HEK293T (cell line): ENCODE data around the gene ASXL1.
"Not testable (repeated sequence)": the region's sequence is repeated elsewhere in the genome, so short reads cannot be mapped to it uniquely, and the experiment has no call there.

Experiments
- CTCF ChIA-PET: fragments of 350-600 bp; formaldehyde crosslinking; extraction: SDS; loops from one replicate; lab custom pipeline; 2021; ENCODE audit warnings: antibody characterized with exemption, inconsistent platforms; lab: Yijun Ruan, JAX
- POLR2A ChIA-PET: fragments of 350-600 bp; formaldehyde crosslinking; extraction: SDS; loops from one replicate; lab custom pipeline; 2020; ENCODE audit warnings: antibody characterized with exemption, inconsistent platforms; lab: Yijun Ruan, JAX
- DNase-seq: peaks from one replicate; pipeline ENCODE4 v3.0.0; 2012; ENCODE audit warnings: mixed read lengths; ENCODE audit errors: extremely low spot score
- ARNT ChIP-seq: fragments of 450-650 bp; IDR thresholded peaks from 2 replicates; pipeline ENCODE4 v1.6.1; 2017; ENCODE audit warnings: mild to moderate bottlenecking
- BHLHE40 ChIP-seq: fragments of 450-650 bp; IDR thresholded peaks from 2 replicates; pipeline ENCODE4 v1.6.1; 2016; ENCODE audit warnings: mild to moderate bottlenecking, moderate library complexity, borderline replicate concordance
- CTBP1 ChIP-seq: fragments of 450-650 bp; IDR thresholded peaks from 2 replicates; pipeline ENCODE4 v1.6.1; 2016; ENCODE audit warnings: borderline replicate concordance
- ELF4 ChIP-seq: fragments of 450-650 bp; IDR thresholded peaks from 2 replicates; pipeline ENCODE4 v1.6.1; 2017; ENCODE audit warnings: antibody characterized with exemption
- FOXA1 ChIP-seq: fragments of 450-650 bp; IDR thresholded peaks from 2 replicates; pipeline ENCODE4 v1.6.1; 2016; ENCODE audit warnings: mild to moderate bottlenecking
- FOXK2 ChIP-seq: fragments of 450-650 bp; IDR thresholded peaks from 2 replicates; pipeline ENCODE4 v1.6.1; 2016; ENCODE audit warnings: mild to moderate bottlenecking
- FOXM1 ChIP-seq: fragments of 450-650 bp; IDR thresholded peaks from 2 replicates; pipeline ENCODE4 v1.6.1; 2017; ENCODE audit warnings: mild to moderate bottlenecking, borderline replicate concordance
- HDGF ChIP-seq: fragments of 450-650 bp; IDR thresholded peaks from 2 replicates; pipeline ENCODE4 v1.6.1; 2017; ENCODE audit warnings: antibody characterized with exemption, borderline replicate concordance
- L3MBTL2 ChIP-seq: fragments of 450-650 bp; conservative IDR thresholded peaks from 2 replicates; pipeline ENCODE4 v1.6.1; 2016; ENCODE audit warnings: mild to moderate bottlenecking
- LEF1 ChIP-seq: fragments of 450-650 bp; IDR thresholded peaks from 2 replicates; pipeline ENCODE4 v1.6.1; 2017; ENCODE audit warnings: mild to moderate bottlenecking, borderline replicate concordance
- NFRKB ChIP-seq: fragments of 450-650 bp; IDR thresholded peaks from 2 replicates; pipeline ENCODE4 v1.6.1; 2016; ENCODE audit warnings: mild to moderate bottlenecking, moderate library complexity
- SP1 ChIP-seq: fragments of 450-650 bp; IDR thresholded peaks from 2 replicates; pipeline ENCODE4 v1.6.1; 2017
- SUZ12 ChIP-seq: fragments of 450-650 bp; IDR thresholded peaks from 2 replicates; pipeline ENCODE4 v1.6.1; 2016; ENCODE audit warnings: mild to moderate bottlenecking
- TARDBP ChIP-seq: fragments of 450-650 bp; IDR thresholded peaks from 2 replicates; pipeline ENCODE4 v1.6.1; 2016
- ZNF384 ChIP-seq: fragments of 450-650 bp; IDR thresholded peaks from 2 replicates; pipeline ENCODE4 v1.6.1; 2016
- TF ChIP-seq, protein P1 (sequence below): fragments of 450-650 bp; IDR thresholded peaks from 2 replicates; pipeline ENCODE4 v1.6.1; 2016

The ASXL1 gene

DNA sequence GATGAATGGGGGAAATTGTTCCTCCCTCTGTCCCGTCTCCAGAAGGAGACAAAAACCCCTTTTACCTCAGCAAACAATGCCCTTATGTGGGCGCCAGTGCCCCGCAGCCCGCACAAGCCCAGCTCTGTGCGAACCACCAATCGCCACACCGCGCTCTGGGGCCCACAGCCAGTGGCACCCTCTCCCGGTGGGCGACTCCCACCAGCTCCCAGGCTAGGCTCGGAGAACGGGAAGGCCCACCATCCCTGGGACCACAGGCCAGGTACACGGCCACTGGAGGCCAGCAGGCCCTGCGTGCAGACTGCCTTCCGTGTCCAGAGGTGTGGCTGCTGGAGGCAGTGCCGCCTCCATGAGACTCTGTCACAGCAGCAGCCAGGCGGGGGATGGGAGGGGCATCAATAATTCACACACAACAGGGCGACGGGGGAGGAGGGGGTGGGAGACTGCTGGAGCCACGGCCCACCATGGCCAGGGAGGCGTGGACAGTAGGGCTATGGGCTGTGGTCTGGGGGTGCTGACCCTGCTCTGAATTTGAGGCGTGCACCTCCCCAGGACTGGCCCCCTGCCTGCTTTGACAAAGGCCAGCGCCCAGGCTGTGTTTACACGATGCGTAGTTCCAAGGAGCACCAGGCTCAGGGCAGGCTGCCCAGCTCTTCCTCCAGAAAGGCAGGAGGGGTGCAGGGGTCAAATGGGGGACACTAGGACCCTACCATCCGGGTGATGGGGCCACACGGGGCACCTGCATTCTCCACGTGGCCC is 105.7 kb downstream of the ASXL1 start:
- TF ChIP-seq FOXA1 (no peak), HDGF (no peak), LEF1 (no peak), ZNF384 (no peak), SUZ12 (no peak), NFRKB (no peak), TARDBP (no peak)
- CTCF ChIA-PET: no interaction called here
- DNase-seq: no peak
- POLR2A ChIA-PET: no interaction called here

DNA sequence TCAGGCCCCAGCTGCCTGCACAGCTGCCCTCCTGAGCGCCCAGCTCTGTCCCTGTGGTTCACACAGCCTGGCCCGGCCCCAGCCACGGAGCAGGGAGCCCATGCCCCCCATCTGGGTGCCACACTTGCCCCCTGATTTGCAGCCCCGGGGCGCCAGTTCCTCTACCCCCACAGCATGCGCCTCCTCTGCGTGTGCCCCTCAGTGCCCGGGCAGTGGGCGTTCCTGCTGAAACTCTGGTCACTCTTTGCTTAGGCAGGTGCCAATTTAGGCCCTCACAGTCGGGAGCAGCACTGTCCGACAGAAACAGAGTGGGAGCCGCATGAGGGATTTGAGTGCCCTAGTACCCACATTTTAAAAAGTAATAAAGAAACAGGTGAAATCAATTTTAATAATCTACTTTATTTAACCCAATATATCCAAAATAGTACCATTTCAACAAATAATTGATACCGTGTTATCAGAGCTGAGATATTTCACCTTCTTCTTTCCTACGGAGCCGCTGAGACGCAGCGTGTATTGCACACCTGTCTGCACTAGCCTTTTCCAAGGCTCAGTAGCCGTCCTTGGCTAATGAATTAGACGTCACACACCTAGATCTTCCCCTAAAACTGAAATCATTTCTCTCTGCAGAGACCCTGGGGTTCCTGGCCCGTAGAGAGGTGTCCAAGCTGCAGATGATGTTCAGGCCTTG is 106.4 kb downstream of the ASXL1 start:
- POLR2A ChIA-PET: no interaction called here
- CTCF ChIA-PET: no interaction called here

DNA sequence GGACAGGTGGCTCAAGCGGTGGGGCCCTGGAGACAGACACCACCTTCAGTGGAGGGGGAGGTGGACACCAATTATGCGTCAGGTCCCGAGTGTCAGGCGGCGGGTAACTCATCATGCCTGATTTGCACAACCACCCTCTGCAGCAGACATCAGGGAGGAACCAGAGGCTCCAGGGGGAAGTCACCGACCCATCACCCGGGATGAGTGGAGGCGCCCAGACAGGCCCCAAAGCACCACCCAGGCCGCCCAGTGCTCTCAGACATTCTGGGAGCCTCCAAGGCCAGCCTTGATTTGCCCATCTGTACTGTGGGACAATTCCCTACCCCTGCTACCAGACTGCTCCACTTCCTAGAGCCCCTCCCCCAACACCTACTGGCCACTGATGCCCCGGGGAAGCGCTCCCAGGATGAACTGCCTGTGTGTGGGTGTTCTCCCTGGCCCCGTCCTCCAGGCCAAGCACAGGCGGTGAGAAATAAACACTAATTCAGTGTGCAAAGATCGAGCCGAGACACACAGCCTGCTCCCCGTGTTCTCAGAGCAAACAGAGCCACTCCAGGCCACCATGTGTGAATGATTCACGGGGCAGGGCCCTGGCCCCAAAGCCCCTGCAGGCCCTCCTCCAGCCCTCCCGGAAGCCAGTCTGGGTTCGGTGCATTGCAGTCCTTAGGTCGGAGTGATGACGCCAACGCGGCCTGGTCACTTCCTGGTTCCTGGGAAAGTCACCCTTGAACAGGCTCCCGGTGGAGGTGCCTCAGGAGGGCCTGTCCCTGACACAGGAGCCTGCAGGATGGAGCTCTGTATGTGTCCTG is 107.2 kb downstream of the ASXL1 start:
- TF ChIP-seq ARNT (no peak), FOXA1 (no peak), HDGF (no peak), NFRKB (no peak)
- TF ChIP-seq, protein P1, sequence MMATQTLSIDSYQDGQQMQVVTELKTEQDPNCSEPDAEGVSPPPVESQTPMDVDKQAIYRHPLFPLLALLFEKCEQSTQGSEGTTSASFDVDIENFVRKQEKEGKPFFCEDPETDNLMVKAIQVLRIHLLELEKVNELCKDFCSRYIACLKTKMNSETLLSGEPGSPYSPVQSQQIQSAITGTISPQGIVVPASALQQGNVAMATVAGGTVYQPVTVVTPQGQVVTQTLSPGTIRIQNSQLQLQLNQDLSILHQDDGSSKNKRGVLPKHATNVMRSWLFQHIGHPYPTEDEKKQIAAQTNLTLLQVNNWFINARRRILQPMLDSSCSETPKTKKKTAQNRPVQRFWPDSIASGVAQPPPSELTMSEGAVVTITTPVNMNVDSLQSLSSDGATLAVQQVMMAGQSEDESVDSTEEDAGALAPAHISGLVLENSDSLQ: no peak
- CTCF ChIA-PET: interaction anchor here (0.6 kb wide), 1 partner anchor 210 kb away, joined by 3 read pairs; no protein-coding TSS in a partner anchor

More for the DNA sequence above, 106.4 kb downstream of the ASXL1 start:
- no peak for DNase-seq
- TF ChIP-seq ELF4 (no peak), FOXM1 (no peak), ARNT (no peak)

DNA sequence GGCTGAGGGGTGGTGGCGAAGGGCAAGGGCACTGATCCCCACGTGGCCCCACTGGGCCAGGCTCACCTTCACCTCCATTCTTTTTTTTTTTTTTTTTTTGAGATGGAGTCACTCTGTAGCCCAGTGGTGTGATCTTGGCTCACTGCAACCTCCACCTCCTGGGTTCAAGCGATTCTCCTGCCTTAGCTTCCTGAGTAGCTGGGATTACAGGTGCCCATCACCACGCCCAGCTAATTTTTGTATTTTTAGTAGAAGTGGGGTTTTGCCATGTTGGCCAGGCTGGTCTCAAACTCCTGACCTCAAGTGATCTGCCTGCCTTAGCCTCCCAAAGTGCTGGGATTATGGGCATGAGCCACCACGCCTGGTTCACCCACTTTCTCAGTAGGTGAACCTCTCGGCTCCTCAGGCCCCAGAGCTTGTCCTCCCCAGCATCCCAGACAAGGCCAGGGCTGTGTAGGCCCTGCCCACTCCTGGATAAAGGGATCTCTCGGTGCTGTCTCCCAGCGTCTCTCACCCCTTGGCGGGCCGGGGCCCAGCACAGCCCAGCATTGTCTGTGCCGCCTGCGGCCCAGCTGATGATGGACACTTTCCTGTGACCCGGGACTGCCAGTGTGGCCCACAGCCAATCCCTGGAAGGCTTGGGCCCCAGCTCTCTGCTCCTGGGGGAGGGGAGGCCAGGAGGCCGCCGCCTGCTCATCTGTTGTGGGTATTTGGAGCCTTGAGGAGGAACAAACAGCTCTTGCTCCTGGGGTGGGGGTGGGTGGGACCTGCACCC is 108.0 kb downstream of the ASXL1 start:
- DNase-seq, POLR2A ChIA-PET: not testable (repeated sequence)
- CTCF ChIA-PET: interaction anchor here (0.6 kb wide), 1 partner anchor 211 kb away, joined by 3 read pairs; no protein-coding TSS in a partner anchor

More for the DNA sequence above, 107.2 kb downstream of the ASXL1 start:
- POLR2A ChIA-PET: no interaction called here
- no peak for DNase-seq

DNA sequence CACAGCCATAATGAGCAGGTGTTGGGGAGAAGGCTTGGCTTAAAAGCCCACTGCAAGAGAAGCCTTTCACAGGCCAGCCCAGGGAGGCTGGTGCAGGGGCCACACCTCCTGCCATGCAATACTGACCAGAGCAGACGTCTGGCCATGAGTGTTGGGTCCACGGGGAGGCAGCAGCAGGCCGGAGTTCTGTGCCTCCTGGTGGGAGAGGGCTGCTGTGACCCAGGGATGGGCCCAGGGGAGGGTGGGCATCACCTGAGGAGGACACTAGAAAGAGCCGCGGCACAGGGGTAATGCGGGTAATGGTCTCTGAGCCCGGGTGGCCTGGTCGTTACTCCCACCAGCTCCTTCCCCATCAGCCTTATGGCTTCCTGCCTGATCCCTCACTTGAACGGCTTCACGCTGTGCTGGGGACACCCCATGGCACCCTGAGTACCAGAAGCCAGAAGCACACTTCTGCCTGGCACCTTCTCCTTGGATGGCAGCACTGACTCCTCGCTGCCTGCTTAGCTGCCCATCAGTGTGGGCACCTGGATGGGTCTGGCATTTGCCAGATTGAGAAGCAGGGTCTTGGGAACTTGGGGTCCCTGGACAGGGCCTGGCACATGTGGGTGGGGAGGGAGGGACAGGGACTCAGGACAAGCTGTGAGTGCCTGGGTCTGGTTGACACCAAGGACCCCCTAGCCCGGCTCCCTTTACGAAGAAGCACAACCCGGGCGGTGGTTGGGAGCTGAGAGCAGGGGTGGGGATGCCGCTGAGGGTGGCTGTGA is 108.8 kb downstream of the ASXL1 start:
- POLR2A ChIA-PET: no interaction called here
- TF ChIP-seq NFRKB (no peak), ARNT (no peak), SUZ12 (no peak), LEF1 (no peak), CTBP1 (no peak), SP1 (no peak), HDGF (no peak), FOXK2 (no peak), L3MBTL2 (no peak), TARDBP (no peak), FOXA1 (no peak), BHLHE40 (no peak), FOXM1 (no peak), ELF4 (no peak), ZNF384 (no peak)
- TF ChIP-seq, protein P1: no peak
- no peak for DNase-seq
- CTCF ChIA-PET: no interaction called here
